ENCODE data around the gene ANKRD55. TPM values are rescaled to one million over a fixed set of nuclear protein-coding genes. Genes with fewer than 3 reads are reported as not detected.

The ANKRD55 gene
- total RNA-seq, 1 donor from 2014 or later: not detected

GRCh38 chr5:56075361-56075760 lies 157.8 kb downstream of the ANKRD55 start:
- Histone ChIP-seq H3K4me3 (ENCODE audit: insufficient read depth, low read depth, low read length) (no peak overlapping the region), H2AFZ (ENCODE audit: low read depth, low read length) (no peak overlapping the region), H3K9ac (ENCODE audit: low read length) (no peak overlapping the region), H3K27me3 (ENCODE audit: insufficient read depth, low read length) (peaks cover under 1% of the 10 kb centered on the region), H3K27ac (ENCODE audit: low read depth, low read length) (no peak overlapping the region), H3K36me3 (ENCODE audit: insufficient read depth, low read length) (no peaks in the 10 kb centered on the region), H3K4me1 (ENCODE audit: insufficient read depth, low read length) (no peaks in the 10 kb centered on the region), H3K9me3 (ENCODE audit: insufficient read depth, low read depth, low read length) (no peaks in the 10 kb centered on the region), H3K4me2 (ENCODE audit: low read length) (no peak overlapping the region), H3K79me2 (ENCODE audit: insufficient read depth, low read length) (no peaks in the 10 kb centered on the region), H4K20me1 (ENCODE audit: insufficient read depth, low read length) (no peaks in the 10 kb centered on the region)
- H3K27me3 Mint-ChIP-seq (ENCODE audit: low read depth, unreplicated experiment): peaks cover 5% of the 10 kb centered on the region
- TF ChIP-seq EZH2 (IDR thresholded peaks at IDR 0.05; ENCODE audit: insufficient read depth, low read length): no peak
- TF ChIP-seq, protein P1, sequence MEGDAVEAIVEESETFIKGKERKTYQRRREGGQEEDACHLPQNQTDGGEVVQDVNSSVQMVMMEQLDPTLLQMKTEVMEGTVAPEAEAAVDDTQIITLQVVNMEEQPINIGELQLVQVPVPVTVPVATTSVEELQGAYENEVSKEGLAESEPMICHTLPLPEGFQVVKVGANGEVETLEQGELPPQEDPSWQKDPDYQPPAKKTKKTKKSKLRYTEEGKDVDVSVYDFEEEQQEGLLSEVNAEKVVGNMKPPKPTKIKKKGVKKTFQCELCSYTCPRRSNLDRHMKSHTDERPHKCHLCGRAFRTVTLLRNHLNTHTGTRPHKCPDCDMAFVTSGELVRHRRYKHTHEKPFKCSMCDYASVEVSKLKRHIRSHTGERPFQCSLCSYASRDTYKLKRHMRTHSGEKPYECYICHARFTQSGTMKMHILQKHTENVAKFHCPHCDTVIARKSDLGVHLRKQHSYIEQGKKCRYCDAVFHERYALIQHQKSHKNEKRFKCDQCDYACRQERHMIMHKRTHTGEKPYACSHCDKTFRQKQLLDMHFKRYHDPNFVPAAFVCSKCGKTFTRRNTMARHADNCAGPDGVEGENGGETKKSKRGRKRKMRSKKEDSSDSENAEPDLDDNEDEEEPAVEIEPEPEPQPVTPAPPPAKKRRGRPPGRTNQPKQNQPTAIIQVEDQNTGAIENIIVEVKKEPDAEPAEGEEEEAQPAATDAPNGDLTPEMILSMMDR (IDR thresholded peaks at IDR 0.05; ENCODE audit: insufficient read depth, low read depth, low read length): no peak
- H3K9me3 Mint-ChIP-seq (ENCODE audit: unreplicated experiment): peaks cover 3% of the 10 kb centered on the region
- DNase-seq (ENCODE audit: low read depth) (peak; percentile 41), FAIRE-seq (no peak)
- peaks cover 7% of the 10 kb centered on the region for H3K4me1 Mint-ChIP-seq (ENCODE audit: low read depth, unreplicated experiment)
- no peak overlapping the region for H3K27ac Mint-ChIP-seq (ENCODE audit: unreplicated experiment)
- no peak overlapping the region for H3K4me3 Mint-ChIP-seq (ENCODE audit: unreplicated experiment)
- H3K36me3 Mint-ChIP-seq (ENCODE audit: low read depth, unreplicated experiment): no peaks in the 10 kb centered on the region

DNA sequence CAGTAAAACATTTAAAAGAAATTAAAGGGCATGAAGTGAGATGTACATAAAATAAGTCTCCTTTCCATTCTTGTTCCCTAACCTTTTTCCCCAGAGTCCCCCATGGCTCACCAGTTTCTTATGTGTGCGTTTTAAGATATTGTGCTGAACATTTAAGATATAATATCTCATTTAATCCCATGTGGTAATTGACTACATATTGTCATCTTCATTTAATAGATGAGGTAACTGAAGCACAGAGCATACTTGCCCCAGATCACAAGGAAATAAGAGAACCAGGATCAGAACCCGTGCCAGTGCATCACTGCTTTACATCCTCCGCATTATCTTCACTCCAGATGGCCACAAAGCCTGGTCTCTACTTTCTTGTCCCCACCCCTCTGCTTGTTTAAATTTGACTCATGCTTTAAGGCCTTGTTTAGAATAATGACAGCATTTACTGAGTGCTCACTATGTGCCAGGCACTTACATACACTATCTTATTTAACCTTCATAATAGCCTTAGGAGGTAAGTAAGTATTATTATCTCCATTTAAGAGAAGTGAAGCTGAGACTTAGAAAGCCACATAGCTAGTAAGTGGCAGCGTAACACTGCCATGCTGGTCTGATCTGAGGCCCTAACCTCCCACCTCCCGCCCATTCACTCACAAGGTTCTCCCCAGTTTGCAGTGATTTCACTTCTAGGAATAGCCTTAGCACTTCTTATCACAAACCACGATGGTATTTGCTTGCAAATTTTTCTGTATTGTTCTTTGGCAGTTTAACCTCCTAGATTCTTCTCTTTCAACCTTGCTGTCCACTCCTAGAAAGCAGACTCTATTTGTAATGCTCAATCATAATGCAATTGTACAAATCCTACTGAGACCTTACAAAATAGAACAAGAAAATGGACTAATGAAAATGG lies 160.0 kb downstream of the ANKRD55 start:
- no peak overlapping the region for H3K9ac ChIP-seq (ENCODE audit: low read length)
- DNase-seq (ENCODE audit: low read depth) (peak; percentile 20), FAIRE-seq (no peak)
- no peaks in the 10 kb centered on the region for H3K9me3 Mint-ChIP-seq (ENCODE audit: unreplicated experiment)
- H3K36me3 ChIP-seq (ENCODE audit: insufficient read depth, low read length): no peaks in the 10 kb centered on the region
- peaks cover 2% of the 10 kb centered on the region for H3K4me1 ChIP-seq (ENCODE audit: insufficient read depth, low read length)
- no peaks in the 10 kb centered on the region for H3K79me2 ChIP-seq (ENCODE audit: insufficient read depth, low read length)
- H3K36me3 Mint-ChIP-seq (ENCODE audit: low read depth, unreplicated experiment): no peaks in the 10 kb centered on the region
- TF ChIP-seq EZH2 (IDR thresholded peaks at IDR 0.05; ENCODE audit: insufficient read depth, low read length): no peak
- TF ChIP-seq, protein P1 (IDR thresholded peaks at IDR 0.05; ENCODE audit: insufficient read depth, low read depth, low read length): no peak
- H2AFZ ChIP-seq (ENCODE audit: low read depth, low read length): no peak overlapping the region
- no peak overlapping the region for H3K4me2 ChIP-seq (ENCODE audit: low read length)
- H3K4me3 ChIP-seq (ENCODE audit: insufficient read depth, low read depth, low read length): no peak overlapping the region
- H3K27me3 Mint-ChIP-seq (ENCODE audit: low read depth, unreplicated experiment): peaks cover 2% of the 10 kb centered on the region
- H3K27ac Mint-ChIP-seq (ENCODE audit: unreplicated experiment): no peak overlapping the region
- H3K27me3 ChIP-seq (ENCODE audit: insufficient read depth, low read length): peaks cover 3% of the 10 kb centered on the region
- peaks cover 12% of the 10 kb centered on the region for H3K4me1 Mint-ChIP-seq (ENCODE audit: low read depth, unreplicated experiment)
- no peak overlapping the region for H3K27ac ChIP-seq (ENCODE audit: low read depth, low read length)
- H4K20me1 ChIP-seq (ENCODE audit: insufficient read depth, low read length): no peaks in the 10 kb centered on the region
- H3K9me3 ChIP-seq (ENCODE audit: insufficient read depth, low read depth, low read length): no peaks in the 10 kb centered on the region
- H3K4me3 Mint-ChIP-seq (ENCODE audit: unreplicated experiment): no peak overlapping the region

GRCh38 chr5:56071470-56071869 lies 161.7 kb downstream of the ANKRD55 start:
- Histone ChIP-seq H3K9me3 (ENCODE audit: insufficient read depth, low read depth, low read length) (no peaks in the 10 kb centered on the region), H3K79me2 (ENCODE audit: insufficient read depth, low read length) (no peaks in the 10 kb centered on the region), H3K4me1 (ENCODE audit: insufficient read depth, low read length) (peaks cover 2% of the 10 kb centered on the region), H3K27ac (ENCODE audit: low read depth, low read length) (no peak overlapping the region), H3K36me3 (ENCODE audit: insufficient read depth, low read length) (no peaks in the 10 kb centered on the region), H2AFZ (ENCODE audit: low read depth, low read length) (no peak overlapping the region), H3K9ac (ENCODE audit: low read length) (no peak overlapping the region), H3K27me3 (ENCODE audit: insufficient read depth, low read length) (peaks cover 3% of the 10 kb centered on the region), H3K4me2 (ENCODE audit: low read length) (no peak overlapping the region), H4K20me1 (ENCODE audit: insufficient read depth, low read length) (no peaks in the 10 kb centered on the region), H3K4me3 (ENCODE audit: insufficient read depth, low read depth, low read length) (no peak overlapping the region)
- peaks cover 12% of the 10 kb centered on the region for H3K4me1 Mint-ChIP-seq (ENCODE audit: low read depth, unreplicated experiment)
- no peaks in the 10 kb centered on the region for H3K36me3 Mint-ChIP-seq (ENCODE audit: low read depth, unreplicated experiment)
- no peak overlapping the region for H3K27ac Mint-ChIP-seq (ENCODE audit: unreplicated experiment)
- TF ChIP-seq EZH2 (IDR thresholded peaks at IDR 0.05; ENCODE audit: insufficient read depth, low read length): no peak
- TF ChIP-seq, protein P1 (IDR thresholded peaks at IDR 0.05; ENCODE audit: insufficient read depth, low read depth, low read length): no peak
- DNase-seq (ENCODE audit: low read depth) (no peak), FAIRE-seq (no peak)
- no peaks in the 10 kb centered on the region for H3K9me3 Mint-ChIP-seq (ENCODE audit: unreplicated experiment)
- peaks cover 7% of the 10 kb centered on the region for H3K27me3 Mint-ChIP-seq (ENCODE audit: low read depth, unreplicated experiment)
- H3K4me3 Mint-ChIP-seq (ENCODE audit: unreplicated experiment): no peak overlapping the region
